Measurements from ENCODE around the gene DEUP1. TPM values are rescaled to one million over a fixed set of nuclear protein-coding genes. Genes with fewer than 3 reads are reported as not detected.

DEUP1 gene
- total and polyA plus RNA-seq, 4 donors: 0.39 to 2.4 (median 1.2) TPM

GRCh38 chr11:93480256-93480655, 149.7 kb downstream of the DEUP1 start:
- Histone ChIP-seq H3K27ac (ENCODE audit: low read depth in 1 of 2, low read length in 1 of 2) (no peak overlapping the region), H3K4me1 (ENCODE audit: control insufficient read depth in 5 of 5, insufficient read depth in 5 of 5, low read length in 5 of 5) (peaks cover 0 to 43% (median 8%) of the 10 kb centered on the region in 5 donors), H3K36me3 (ENCODE audit: control insufficient read depth in 4 of 4, insufficient read depth in 4 of 4, low read length in 4 of 4) (peaks cover 0 to 7% (median 0%) of the 10 kb centered on the region in 4 donors), H3K9me3 (ENCODE audit: control insufficient read depth in 4 of 4, insufficient read depth in 3 of 4, low read length in 3 of 4) (peaks cover 0 to 2% (median 0%) of the 10 kb centered on the region in 4 donors), H3K4me3 (no peak overlapping the region), H3K27me3 (ENCODE audit: control insufficient read depth in 3 of 3, insufficient read depth in 3 of 3, low read length in 2 of 3) (no peaks in the 10 kb centered on the region), H3K9ac (ENCODE audit: insufficient read depth in 1 of 2, low read length in 2 of 2) (no peak overlapping the region)
- ATAC-seq (ENCODE audit: insufficient read depth, low FRiP score) (no peak), DNase-seq (no peak)
- TF ChIP-seq, protein P1, sequence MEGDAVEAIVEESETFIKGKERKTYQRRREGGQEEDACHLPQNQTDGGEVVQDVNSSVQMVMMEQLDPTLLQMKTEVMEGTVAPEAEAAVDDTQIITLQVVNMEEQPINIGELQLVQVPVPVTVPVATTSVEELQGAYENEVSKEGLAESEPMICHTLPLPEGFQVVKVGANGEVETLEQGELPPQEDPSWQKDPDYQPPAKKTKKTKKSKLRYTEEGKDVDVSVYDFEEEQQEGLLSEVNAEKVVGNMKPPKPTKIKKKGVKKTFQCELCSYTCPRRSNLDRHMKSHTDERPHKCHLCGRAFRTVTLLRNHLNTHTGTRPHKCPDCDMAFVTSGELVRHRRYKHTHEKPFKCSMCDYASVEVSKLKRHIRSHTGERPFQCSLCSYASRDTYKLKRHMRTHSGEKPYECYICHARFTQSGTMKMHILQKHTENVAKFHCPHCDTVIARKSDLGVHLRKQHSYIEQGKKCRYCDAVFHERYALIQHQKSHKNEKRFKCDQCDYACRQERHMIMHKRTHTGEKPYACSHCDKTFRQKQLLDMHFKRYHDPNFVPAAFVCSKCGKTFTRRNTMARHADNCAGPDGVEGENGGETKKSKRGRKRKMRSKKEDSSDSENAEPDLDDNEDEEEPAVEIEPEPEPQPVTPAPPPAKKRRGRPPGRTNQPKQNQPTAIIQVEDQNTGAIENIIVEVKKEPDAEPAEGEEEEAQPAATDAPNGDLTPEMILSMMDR (IDR thresholded peaks at IDR 0.05; ENCODE audit: control extremely low read depth, extremely low read depth): no peak
- 97% methylated on average over 6 of the region's 6 CpGs for WGBS, 2 donors

DNA sequence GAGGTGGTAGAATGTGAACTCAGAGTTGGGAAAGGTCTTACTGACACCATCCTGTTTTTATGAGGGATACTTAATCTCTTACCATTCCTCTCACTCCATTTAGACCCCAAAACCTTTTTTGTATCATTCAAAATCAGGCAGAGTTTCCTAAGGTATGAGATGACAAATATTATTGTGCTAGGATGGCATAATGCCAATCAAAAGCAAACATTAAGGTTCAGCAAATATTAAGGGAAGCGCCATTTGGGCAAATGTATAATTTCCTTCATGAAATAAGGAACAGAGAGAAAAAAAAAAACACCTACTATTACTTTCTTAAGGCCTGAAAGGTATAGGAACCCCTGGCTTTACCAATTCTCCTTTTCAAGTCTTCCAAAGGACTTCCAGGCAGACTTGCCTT, 150.2 kb downstream of the DEUP1 start:
- TF ChIP-seq, protein P1 (IDR thresholded peaks at IDR 0.05; ENCODE audit: control extremely low read depth, extremely low read depth): no peak
- Histone ChIP-seq H3K4me3 (no peak overlapping the region), H3K36me3 (ENCODE audit: control insufficient read depth in 4 of 4, insufficient read depth in 4 of 4, low read length in 4 of 4) (peaks cover 0 to 7% (median 0%) of the 10 kb centered on the region in 4 donors), H3K27ac (ENCODE audit: low read depth in 1 of 2, low read length in 1 of 2) (no peak overlapping the region), H3K4me1 (ENCODE audit: control insufficient read depth in 5 of 5, insufficient read depth in 5 of 5, low read length in 5 of 5) (peaks cover 0 to 45% (median 10%) of the 10 kb centered on the region in 5 donors), H3K9me3 (ENCODE audit: control insufficient read depth in 4 of 4, insufficient read depth in 3 of 4, low read length in 3 of 4) (peaks cover 0 to 2% (median 0%) of the 10 kb centered on the region in 4 donors), H3K9ac (ENCODE audit: insufficient read depth in 1 of 2, low read length in 2 of 2) (no peak overlapping the region), H3K27me3 (ENCODE audit: control insufficient read depth in 3 of 3, insufficient read depth in 3 of 3, low read length in 2 of 3) (no peaks in the 10 kb centered on the region)
- DNase-seq (no peak), ATAC-seq (ENCODE audit: insufficient read depth, low FRiP score) (no peak)
- 82 to 83% methylated on average over 1 of the region's 1 CpG for WGBS, 2 donors

- TF ChIP-seq, protein P1 (IDR thresholded peaks at IDR 0.05; ENCODE audit: control extremely low read depth, extremely low read depth): no peak
- H3K27ac ChIP-seq (ENCODE audit: low read depth in 1 of 2, low read length in 1 of 2): no peak overlapping the region
- WGBS, 2 donors: 95 to 97% methylated on average over 16 of the region's 16 CpGs
- no peak overlapping the region for H3K4me3 ChIP-seq
- peaks cover under 1 to 45% (median 10%) of the 10 kb centered on the region in 5 donors for H3K4me1 ChIP-seq (ENCODE audit: control insufficient read depth in 5 of 5, insufficient read depth in 5 of 5, low read length in 5 of 5)
- H3K9me3 ChIP-seq (ENCODE audit: control insufficient read depth in 4 of 4, insufficient read depth in 3 of 4, low read length in 3 of 4): peaks cover 0 to 2% (median 0%) of the 10 kb centered on the region in 4 donors
- no peaks in the 10 kb centered on the region for H3K27me3 ChIP-seq (ENCODE audit: control insufficient read depth in 3 of 3, insufficient read depth in 3 of 3, low read length in 2 of 3)
- peaks cover 0 to 7% (median 0%) of the 10 kb centered on the region in 4 donors for H3K36me3 ChIP-seq (ENCODE audit: control insufficient read depth in 4 of 4, insufficient read depth in 4 of 4, low read length in 4 of 4)
- H3K9ac ChIP-seq (ENCODE audit: insufficient read depth in 1 of 2, low read length in 2 of 2): no peak overlapping the region
- ATAC-seq (ENCODE audit: insufficient read depth, low FRiP score) (no peak), DNase-seq (no peak)
These were observed 150.7 kb downstream of the DEUP1 start for GRCh38 chr11:93481279-93481678.

DNA sequence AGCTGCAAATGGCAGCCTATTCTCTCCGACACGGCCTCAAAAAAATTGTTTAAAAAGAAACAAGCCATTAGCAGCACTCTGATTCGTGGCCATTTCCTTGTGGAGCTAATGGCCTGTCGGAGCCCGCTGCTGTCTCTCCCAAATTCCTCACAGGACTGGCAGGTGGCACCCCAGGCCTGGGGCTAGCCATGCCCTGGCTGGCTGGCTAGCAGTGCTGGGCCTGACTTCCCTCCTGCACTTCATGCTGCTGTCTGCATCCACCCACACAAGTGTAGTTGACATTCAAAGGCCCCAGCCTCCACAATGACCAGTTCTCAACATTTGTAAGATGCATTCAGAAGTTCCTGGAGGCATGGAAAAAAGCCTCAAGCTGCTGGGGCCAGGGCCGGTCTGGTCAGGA, 151.2 kb downstream of the DEUP1 start:
- no peak for ATAC-seq (ENCODE audit: insufficient read depth, low FRiP score)
- Histone ChIP-seq H3K36me3 (ENCODE audit: control insufficient read depth in 4 of 4, insufficient read depth in 4 of 4, low read length in 4 of 4) (peaks cover 0 to 7% (median 0%) of the 10 kb centered on the region in 4 donors), H3K9me3 (ENCODE audit: control insufficient read depth in 4 of 4, insufficient read depth in 3 of 4, low read length in 3 of 4) (peaks cover 0 to 2% (median 0%) of the 10 kb centered on the region in 4 donors), H3K27ac (ENCODE audit: low read depth in 1 of 2, low read length in 1 of 2) (no peak overlapping the region), H3K27me3 (ENCODE audit: control insufficient read depth in 3 of 3, insufficient read depth in 3 of 3, low read length in 2 of 3) (no peaks in the 10 kb centered on the region), H3K9ac (ENCODE audit: insufficient read depth in 1 of 2, low read length in 2 of 2) (no peak overlapping the region), H3K4me1 (ENCODE audit: control insufficient read depth in 5 of 5, insufficient read depth in 5 of 5, low read length in 5 of 5) (peaks cover 3 to 45% (median 10%) of the 10 kb centered on the region in 5 donors), H3K4me3 (no peak overlapping the region)
- WGBS, 2 donors: 93 to 94% methylated on average over 6 of the region's 6 CpGs
- no peak for DNase-seq
- TF ChIP-seq, protein P1 (IDR thresholded peaks at IDR 0.05; ENCODE audit: control extremely low read depth, extremely low read depth): no peak

Data from lung (tissue), 12 donors.